ENCODE results near the gene WDR37.
A peak's percentile ranks its signal among the peaks of the same experiment; 100 is the strongest.
"Not testable (repeated sequence)": the region's sequence is repeated elsewhere in the genome, so short reads cannot be mapped to it uniquely, and the experiment has no call there.

WDR37 gene, protein sequence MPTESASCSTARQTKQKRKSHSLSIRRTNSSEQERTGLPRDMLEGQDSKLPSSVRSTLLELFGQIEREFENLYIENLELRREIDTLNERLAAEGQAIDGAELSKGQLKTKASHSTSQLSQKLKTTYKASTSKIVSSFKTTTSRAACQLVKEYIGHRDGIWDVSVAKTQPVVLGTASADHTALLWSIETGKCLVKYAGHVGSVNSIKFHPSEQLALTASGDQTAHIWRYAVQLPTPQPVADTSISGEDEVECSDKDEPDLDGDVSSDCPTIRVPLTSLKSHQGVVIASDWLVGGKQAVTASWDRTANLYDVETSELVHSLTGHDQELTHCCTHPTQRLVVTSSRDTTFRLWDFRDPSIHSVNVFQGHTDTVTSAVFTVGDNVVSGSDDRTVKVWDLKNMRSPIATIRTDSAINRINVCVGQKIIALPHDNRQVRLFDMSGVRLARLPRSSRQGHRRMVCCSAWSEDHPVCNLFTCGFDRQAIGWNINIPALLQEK

DNA sequence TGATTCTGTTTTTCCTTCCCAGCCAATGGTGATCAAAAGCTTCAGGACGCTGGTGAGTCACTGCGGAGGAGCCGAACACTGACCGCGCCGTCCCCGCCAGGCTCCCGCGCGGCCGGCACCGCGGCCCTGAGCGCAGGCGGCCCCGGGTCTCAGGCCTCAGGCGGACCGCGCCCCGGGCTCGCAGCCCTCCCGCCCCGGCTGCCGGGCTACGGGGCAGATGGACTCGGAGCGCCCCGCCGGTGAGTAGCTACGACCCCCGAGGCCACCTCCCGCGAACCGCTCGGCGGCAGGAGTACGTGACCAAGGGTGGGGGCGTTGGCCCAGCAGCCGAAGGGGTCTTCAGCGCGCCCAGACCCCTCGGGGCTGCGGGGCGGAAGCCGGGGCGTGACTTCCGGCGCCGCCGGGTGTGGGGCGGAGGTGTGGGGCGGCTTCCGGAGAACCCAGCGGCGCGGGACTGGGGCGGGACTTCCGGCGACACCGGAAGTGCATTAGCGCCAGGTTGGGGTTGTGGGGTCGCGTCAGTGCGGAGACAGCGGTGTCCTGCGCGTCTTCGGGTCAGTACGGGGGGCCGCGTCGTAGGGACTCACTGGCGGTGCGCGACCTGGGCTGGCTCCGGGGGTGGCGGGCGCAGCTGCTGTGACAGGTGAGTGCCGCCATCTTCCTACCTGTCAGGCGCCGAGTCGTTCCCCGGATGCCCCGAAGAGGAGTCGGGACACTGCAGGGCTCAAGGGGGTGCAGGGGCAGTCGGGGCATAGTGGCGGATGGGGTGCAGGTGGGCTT is at the start of gene WDR37:
Gene WDR37, plus strand, starts transcription at position 60 of the 780 bp plus-strand sequence. CDS start 15,771 bp downstream, outside the sequence.
- DNase-seq, result peak; percentile 31 to 59

DNA sequence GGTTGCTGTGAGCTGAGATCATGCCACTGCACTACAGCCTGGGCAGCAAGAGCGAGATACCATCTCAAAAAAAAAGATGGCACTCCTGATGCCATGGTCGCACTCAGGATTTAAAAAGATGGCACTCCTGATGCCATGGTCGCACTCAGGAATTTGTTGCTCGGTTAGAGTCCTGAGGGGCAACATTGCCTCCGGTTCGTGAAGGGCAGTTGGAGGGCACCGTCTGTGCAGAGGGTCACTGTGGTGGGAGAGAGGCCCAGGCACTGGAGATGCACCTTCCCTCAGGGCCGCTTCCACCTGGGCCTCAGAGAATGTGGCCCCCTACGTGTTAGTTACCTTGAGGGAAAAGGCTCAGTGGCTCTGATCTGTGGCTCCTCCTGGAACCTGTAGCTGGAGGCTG is 49.6 kb upstream of the WDR37 start:
- no peak for DNase-seq

DNA sequence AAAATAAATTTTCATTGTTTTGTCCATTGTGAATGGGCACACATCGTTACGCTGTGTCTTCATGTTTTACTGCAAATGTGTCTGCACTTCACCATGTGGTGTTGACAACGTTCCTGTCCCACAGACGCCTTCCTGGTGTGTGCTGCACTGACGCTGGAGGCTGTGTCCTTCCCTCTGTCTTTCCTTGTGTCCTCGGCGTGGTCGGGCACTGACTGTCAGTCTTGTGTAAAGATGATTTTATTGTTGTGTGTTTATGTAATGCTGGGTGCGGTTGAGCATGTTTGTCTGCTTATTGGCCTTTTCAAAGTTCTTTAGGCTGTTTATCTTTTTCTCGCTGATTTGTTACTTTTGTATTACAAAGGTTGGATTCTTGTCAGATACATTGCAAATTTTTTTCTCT is 48.6 kb upstream of the WDR37 start:
- no peak for DNase-seq

DNA sequence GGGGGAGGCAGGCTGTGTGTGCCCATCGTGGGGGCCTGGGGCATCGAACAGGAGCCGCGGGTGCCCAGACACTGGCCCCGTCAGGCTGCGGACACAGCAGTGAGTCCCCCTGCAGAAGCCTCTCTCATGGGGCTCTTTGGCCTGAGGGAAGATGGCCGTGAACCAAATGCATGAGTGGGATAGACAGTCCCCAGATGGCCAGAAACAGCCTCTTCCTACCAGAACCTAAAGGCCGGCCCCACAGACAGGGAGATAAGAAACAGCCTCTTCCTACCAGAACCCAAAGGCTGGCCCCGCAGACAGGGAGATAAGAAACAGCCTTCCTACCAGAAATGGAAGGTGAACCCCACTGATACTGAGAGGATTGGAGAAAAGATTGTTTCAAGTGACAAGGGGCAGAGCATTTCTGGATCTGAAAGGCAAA is 47.1 kb upstream of the WDR37 start:
- no peak for DNase-seq

DNA sequence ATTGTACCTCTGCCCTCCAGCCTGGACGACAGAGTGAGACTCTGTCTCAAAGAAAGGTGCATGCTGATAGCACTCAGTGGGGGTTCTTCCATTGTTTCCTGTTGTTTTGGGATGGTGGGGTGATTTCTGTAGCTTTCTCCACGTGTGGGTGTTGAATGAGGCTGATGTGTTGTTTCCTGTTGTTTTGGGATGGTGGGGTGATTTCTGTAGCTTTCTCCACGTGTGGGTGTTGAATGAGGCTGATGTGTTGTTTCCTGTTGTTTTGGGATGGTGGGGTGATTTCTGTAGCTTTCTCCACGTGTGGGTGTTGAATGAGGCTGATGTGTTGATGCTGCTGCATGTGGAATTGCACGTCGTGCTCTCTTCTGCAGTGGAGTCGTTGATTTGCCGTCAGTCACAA is 46.2 kb upstream of the WDR37 start:
- DNase-seq, result not testable (repeated sequence)

DNA sequence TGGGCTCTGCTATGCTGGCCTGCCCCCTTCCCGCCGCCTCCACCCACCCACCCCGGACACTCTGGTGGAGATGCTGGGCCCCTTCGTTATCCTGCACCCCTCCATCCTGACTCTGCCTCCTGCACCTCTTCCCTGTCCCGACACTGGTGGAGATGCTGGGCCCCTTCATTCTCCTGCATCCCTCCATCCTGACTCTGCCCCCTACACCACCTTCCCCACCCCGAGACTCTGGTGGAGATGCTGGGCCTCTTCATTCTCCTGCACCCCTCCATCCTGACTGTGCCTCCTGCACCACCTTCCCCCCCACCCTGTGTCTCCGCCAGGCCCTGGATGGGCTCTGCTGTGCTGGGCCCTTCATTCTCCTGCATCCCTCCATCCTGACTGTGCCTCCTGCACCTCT is 45.5 kb upstream of the WDR37 start:
- DNase-seq, result no peak

DNA sequence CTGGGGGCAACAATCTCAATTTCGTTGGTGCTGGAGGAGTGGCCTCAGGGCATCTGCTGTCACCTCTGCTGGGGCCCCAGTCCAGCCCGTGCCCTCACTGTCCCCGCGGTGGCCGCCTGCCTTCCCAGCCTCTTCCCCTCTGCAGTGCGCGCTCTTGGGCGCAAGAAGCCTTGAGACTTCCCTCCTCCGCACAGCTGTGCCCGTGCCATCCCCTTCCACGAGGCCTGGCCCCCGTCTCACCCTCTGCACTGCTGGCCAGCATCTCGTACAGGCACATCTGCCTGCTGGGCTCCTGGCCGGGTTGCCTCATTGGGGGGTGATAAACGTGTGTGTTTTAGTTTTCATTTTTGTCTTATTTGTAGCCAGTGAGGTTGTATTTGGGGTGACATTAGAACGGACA is 44.5 kb upstream of the WDR37 start:
- DNase-seq, result no peak

DNA sequence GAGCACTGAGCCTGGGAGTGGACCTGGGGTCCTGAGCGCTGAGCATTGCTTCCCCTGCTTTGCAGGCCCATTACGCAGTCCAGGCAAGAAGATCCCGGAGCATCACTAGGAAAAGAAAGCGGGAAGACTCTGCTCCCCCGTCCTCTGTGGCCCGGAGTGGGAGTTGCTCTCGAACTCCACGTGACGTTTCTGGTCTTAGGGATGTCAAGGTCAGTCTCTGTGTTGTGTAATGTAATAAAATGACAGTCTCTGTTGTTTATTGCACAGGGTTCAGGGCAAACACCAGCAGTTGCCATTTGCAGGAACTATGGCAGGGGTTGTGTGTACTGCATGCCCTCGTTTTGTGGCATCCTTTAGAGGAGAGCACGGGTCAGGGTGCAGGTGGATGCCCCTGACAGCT is 40.5 kb upstream of the WDR37 start:
- no peak for DNase-seq

DNA sequence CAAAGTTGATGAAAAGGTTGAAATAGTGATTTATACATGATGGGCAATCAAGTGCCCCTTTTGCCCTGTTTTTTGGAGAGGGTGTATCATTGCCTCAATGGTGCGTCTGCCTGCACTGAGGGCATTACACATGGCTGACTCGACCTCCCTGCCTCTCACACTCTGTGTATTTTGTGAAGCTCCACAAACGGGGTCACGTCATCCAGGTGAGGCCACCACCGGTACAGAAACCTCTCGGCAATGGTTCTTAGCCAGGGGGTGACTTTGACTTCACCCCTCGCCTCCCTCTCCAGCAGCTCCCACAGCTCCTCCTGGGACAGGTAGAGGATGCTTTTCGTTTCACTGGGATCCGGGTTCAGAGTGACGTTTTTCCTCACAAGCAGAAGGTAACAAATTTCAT is 36.8 kb upstream of the WDR37 start:
- DNase-seq, result no peak

DNA sequence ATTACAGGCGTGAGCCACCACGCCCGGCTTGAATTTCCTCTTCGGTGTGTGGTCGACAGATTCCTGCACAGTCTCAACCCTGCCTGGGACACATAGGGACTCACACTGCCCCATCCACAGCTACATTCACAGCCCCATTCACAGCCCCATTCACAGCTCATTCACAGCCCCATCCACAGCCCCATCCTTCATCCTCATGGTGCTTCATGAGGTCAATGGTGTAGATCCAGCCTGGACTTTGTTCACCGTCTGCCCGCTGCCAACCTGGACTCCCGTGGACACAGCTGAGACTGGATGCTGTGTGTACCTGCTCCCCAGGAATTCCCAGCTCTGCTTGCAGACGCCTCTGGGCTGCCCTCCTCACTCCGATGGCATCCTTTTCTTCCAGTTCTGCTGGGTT is 35.7 kb upstream of the WDR37 start:
- no peak for DNase-seq

DNA sequence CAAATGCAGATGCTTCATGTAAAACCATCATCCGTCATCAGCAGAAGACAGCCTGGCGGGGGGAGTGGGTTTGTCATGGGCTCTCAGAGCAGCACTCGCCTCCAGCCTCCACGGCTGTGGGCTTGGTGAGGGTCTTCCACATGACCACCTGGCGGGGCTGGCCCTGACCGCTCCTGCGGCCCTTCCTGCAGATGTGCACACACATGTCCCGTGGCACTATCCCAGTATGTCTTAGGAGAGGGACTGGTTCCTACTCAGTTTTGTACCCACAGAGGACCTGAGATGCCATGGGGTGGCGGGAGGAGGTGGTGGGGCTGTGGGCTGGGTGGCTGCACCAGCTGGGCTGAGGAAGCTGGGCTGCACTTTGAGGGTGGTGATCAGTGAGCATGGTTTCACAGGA is 35.2 kb upstream of the WDR37 start:
- DNase-seq, result no peak

DNA sequence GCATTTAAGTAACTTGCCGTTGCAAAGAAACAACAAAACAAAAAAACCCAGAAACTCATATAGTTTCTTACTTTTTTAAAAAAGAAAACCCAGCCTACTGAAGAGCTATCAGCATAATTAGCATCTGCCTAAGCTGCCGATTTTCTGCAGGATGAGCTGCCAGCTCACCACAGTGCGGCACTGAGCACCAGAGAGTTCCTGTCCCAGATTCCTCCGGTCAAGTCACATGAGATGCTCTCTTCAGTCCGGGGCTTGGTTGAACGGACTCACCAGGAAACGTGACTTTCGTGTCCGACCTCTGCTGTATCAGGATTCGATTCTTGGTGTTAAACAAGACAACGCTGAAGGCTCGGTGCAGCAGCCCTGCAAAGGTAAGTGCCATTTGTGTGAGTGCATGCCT is 33.8 kb upstream of the WDR37 start:
- no peak for DNase-seq

DNA sequence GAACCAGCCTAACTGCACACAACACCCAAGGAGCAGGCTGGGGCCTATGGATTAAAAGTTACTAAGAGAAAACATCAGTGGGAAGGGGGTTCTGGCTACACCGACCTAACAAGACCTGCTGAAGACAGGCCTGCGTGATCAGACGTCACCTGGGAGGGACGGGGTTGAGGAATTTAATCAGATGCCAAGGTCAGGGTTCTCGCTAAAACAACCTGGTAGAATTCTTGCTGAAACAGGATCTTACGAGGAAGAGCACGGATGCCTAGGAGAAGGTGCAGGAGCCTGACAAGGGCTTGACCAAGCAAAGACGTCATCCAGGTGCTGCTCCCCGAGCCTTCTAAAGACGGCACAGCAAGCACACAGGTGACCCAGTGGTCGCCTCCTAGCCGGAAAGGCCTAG is 32.1 kb upstream of the WDR37 start:
- DNase-seq, result no peak

DNA sequence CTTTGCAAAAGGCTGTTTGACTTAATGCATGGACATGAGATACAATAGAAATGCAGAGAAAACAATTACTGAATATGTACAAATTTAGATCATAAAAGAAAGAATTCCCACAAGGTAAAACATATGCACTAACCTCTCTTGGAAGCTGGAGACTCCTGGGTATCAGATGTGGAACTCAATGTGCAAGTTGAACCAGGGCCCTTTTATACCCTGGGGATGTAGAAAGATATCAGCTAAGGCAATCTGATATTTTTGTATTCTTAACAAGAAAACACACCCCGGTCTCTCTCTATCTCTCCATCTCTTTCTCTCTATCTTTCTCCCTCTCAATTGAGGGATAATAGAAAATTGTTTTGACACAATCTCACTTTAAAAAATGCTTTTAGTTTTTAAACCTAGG is 30.5 kb upstream of the WDR37 start, which contains the start of gene IDI2:
Gene IDI2, minus strand, starts transcription at position 177 of the 400 bp plus-strand sequence. CDS start 1,136 bp downstream, outside the sequence.
- no peak for DNase-seq

DNA sequence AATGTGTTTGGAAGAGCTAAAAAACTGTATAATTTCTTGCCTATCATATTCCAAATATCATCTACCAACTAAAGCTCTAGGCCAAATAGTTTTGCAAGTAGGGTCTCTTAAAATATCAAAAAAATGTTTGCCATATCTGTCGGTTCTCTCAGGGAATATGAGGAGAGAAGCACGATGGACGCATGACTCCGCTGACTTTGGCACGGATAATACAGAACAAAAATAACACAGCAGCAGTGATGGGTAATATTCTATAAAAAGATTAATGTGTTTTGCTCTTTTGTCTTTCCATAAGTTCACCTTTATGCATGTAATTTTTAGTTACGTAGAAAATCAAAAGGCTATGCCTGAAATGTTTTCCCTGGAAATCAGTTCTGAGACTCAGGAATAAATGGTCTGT is 29.6 kb upstream of the WDR37 start:
- DNase-seq, result no peak

DNA sequence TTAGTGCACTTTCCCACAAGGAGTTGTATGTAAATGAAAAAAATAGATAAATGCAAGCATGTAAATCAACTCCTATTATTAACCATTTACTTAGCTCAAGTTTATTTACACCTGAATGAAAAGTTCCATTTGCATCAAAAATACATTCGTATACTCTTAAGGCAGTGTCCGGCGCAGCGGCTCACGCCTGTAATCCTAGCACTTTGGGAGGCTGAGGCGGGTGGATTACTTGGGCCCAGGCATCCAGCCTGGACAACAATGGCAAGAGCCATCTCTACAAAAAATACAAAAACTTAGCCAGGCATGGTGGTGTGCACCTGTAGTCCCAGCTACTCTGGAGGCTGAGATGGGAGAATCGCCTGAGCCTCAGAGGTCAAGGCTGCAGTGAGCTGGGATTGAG is 26.3 kb upstream of the WDR37 start:
- no peak for DNase-seq

DNA sequence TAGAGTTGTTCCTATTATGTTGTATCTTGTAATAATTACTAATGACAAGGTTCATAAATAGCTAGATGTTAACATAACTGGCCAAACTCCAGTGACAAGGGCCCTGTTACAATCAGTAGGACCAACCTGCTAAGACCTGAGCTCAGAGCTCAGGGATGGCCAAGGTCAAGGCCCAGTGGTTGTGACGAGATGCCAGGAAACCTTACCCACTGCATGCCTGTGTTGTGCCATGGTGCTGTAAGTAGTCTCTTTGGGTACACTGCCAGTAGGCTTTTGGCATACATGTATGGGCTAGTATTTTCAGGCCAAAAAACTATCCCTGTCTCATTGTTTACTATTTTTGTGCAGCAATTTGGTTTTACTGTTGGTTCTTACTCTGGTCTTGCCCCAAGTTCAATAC is 22.6 kb upstream of the WDR37 start:
- DNase-seq, result no peak

DNA sequence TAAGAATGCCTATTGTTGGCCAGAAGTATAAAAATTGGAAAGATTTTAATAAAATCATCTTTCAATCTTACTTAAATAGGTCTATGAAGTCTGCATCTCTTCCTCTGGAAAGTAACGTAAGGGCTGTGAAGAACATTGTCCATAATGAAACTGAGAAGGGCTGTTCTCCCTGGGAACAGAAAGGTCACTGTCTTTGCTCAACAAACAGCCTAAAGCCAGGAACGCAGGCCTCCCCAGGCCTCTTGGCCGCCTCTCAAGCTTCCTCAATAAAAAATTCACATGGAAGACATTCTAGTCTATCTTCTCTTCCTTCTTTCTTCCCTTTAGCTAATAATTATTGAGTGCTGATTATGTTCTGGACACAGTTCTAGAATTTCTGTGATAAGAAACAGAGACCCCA is 21.4 kb upstream of the WDR37 start:
- DNase-seq, result no peak

DNA sequence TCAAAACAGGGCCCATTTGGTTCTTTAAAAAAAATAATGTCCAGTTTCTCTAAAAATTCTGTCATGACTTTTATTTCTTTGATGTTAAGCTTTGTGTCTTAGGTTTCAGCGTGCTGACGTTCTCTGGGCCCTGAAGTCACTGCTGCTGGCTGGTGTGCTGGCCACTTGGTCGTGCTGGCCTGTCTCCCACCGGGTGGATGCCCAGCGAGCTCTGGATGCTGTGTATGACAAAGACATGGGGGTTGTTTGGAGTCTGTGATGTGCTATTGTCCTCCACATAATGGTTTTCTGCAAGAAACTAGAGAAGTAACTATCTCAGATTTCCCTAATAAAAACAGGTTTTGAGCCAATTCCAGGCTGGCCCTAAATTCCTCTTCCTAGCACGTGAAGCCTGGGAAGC is 21.0 kb upstream of the WDR37 start:
- no peak for DNase-seq

DNA sequence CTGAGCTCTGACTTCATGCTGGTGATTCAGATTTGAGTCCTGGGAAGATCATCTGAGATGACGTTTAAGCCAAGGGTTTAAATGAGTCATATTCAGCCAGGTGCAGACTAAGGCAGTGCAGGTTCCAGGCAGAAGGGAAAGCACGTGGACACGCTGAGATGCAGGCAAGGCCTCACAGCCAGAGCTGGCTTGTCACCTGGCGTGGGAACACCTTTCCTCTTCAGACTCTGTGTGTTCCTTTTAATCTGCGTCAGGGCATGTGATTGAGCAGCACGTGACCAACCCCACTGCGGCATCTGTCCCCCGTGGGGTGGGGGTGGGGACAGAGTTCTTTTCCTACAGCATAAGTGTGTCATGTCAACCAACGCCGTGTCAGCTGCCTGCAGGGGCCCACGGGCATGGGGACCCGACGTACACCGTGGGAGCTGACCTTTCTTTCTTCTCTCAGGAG is 19.8 kb upstream of the WDR37 start:
- DNase-seq, result no peak

DNA sequence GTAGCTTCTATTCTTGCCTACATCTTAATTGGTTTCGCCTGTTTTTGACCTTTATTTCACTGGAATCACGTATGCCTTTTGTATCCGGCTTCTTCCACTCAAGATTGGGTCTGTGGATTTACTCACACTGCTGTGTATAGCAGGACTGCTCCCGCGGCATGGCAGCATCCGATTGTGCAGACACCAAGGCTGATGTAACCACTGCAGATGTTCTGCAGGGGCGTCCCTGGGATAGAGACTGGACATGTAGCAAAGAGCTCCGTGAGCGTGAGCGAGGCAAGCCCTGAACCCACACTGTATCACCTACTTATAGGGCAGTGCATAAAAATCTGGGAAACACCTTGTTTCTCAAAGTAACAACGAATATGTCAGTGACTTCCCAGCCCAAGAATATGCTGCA is 19.1 kb upstream of the WDR37 start:
- no peak for DNase-seq

DNA sequence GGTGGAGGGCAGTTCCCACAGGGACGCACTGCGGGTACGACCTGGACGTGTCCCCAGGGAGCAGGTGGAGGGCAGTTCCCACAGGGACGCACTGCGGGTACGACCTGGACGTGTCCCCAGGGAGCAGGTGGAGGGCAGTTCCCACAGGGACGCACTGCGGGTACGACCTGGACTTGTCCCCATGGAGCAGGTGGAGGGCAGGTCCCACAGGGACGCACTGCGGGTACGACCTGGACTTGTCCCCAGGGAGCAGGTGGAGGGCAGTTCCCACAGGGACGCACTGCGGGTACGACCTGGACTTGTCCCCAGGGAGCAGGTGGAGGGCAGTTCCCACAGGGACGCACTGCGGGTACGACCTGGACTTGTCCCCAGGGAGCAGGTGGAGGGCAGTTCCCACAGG is 17.4 kb upstream of the WDR37 start:
- DNase-seq, result not testable (repeated sequence)

DNA sequence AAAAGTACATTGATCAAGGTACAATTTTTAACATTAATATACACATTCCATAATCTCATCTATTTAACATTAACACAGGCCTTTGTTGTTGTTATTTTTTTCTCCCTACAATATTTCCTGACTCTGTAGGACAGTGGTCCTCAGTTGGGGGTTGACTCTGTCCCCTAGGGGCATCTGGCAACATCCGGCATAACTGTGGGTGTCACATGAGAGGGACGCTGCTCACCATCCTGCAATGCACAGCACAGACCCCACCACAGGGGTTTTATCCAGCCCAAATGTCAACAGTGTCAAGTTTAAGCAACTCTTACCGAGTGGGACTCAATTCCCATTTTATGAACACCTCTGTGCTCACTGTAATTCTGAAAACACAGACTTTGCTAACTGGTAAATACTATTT is 16.1 kb upstream of the WDR37 start:
- no peak for DNase-seq

DNA sequence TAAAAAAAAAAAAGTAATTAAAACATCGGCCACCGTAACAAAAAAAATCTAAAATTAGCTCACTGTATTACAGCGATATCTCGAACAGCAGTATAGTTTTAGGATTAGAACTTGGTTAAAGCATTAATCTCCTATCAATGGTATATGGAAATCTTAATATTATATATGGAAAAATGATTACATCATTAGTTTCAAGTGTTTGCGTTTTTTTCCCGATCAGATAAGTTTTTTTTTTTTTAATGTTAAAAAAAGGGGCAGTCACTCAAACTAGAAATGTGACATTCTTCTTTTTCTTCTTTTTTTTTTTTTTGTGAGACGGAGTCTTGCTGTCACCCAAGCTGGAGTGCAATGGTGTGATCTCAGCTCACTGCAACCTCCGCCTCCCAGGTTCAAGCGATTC is 14.7 kb upstream of the WDR37 start:
- DNase-seq, result no peak
